MCF 10A (cell line): ENCODE measurements around the gene MEX3D. TPM values are rescaled to one million over a fixed set of nuclear protein-coding genes. Genes with fewer than 3 reads are reported as not detected.
A peak's percentile ranks its signal among the peaks of the same experiment; 100 is the strongest.

Source experiments
- BruUV-seq: library from RNA; stranded (reverse); fragments of 400-500 nt; replicated peaks from 2 replicates; lab custom pipeline; 2021; lab: Mats Ljungman, UMichigan
- CTCF ChIA-PET: fragments of 300-600 bp; sonication (Branson Sonifier 250); formaldehyde crosslinking; extraction: SDS; loops from one replicate; lab custom pipeline; 2021; ENCODE audit warnings: antibody characterized with exemption, inconsistent platforms; lab: Yijun Ruan, JAX
- POLR2A ChIA-PET: fragments of 300-600, 350-650 bp; sonication (Branson Sonifier 250); formaldehyde crosslinking; extraction: SDS; loops from one replicate; lab custom pipeline; 2020; ENCODE audit warnings: antibody characterized with exemption, inconsistent platforms; lab: Yijun Ruan, JAX
- DNase-seq: peaks from one replicate; pipeline ENCODE4 v3.0.0-alpha.2; 2018; ENCODE audit not compliant: unreplicated experiment
- H3K27ac Mint-ChIP-seq: one replicate; pipeline ENCODE4 v1.8.0; 2022; ENCODE audit warnings: mild to moderate bottlenecking, low read depth, mixed read lengths; ENCODE audit not compliant: unreplicated experiment
- H3K27me3 Mint-ChIP-seq: one replicate; pipeline ENCODE4 v1.8.0; 2022; ENCODE audit warnings: mixed read lengths; ENCODE audit not compliant: insufficient read depth, unreplicated experiment
- H3K36me3 Mint-ChIP-seq: one replicate; pipeline ENCODE4 v1.8.0; 2022; ENCODE audit warnings: mild to moderate bottlenecking, moderate library complexity, mixed read lengths; ENCODE audit not compliant: insufficient read depth, unreplicated experiment
- H3K4me1 Mint-ChIP-seq: one replicate; pipeline ENCODE4 v1.8.0; 2022; ENCODE audit warnings: mixed read lengths; ENCODE audit not compliant: insufficient read depth, unreplicated experiment
- H3K4me3 Mint-ChIP-seq: one replicate; pipeline ENCODE4 v1.8.0; 2022; ENCODE audit warnings: mild to moderate bottlenecking, moderate library complexity, mixed read lengths; ENCODE audit not compliant: unreplicated experiment
- H3K9me3 Mint-ChIP-seq: one replicate; pipeline ENCODE4 v1.8.0; 2022; ENCODE audit warnings: mixed read lengths; ENCODE audit not compliant: unreplicated experiment
- intact Hi-C: fragments of 100-400 bp; cut with micrococcal nuclease; formaldehyde crosslinking; loops from 2 replicates; pipeline ENCODE4 v1.14.1; 2022
- total RNA-seq: library from RNA; stranded (reverse); gene quantifications from 2 replicates; pipeline ENCODE4 v1.2.3, GENCODE V29; 2022
- TF ChIP-seq, protein P1 (sequence below): fragments of 200-600 bp; IDR thresholded peaks from one replicate; pipeline ENCODE4 v1.8.0; 2022; ENCODE audit warnings: antibody characterized with exemption, mild to moderate bottlenecking; ENCODE audit not compliant: unreplicated experiment

Gene MEX3D
- total RNA-seq, 1 experiment from 2014 or later, result 20.0 TPM

DNA sequence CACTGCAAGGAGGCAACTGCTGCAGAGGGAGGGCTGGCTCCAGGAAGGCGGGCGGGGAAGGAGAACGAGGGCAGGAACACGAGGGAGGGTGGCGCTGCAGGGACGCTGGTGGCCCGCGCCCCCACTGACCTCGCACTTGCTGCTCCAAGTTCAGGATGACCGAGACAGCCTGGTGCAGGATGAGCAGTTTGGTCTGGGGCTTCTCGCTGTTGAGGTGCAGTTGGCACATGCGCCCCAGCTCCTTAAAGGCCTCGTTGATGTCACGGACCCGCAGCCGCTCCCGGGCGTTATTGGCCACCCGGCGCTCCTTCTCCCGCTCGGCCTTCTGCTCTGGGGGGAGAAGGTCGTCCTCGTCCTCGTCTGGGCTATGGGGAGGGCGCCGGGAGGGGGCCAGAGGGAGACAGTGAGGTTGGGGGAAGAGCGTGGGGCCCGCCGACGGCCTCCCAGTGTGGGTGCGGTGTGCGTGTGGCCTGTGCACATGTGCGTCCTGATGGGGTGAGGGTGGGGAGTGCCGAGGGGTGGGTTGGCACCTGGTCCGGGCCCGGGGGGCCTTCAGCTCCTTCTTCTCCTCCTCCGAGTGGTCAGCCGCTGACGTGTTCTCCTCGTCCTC lies 47.1 kb upstream of the MEX3D start:
- Mint-ChIP-seq H3K36me3 (peaks cover 70% of the 10 kb centered on the region), H3K4me1 (no peaks in the 10 kb centered on the region), H3K4me3 (no peak overlapping the region), H3K27me3 (no peaks in the 10 kb centered on the region), H3K9me3 (no peaks in the 10 kb centered on the region), H3K27ac (no peak overlapping the region)
- ChIA-PET CTCF (interaction anchor here (0.6 kb wide), 1 partner anchor 223 kb away, joined by 3 read pairs; no protein-coding TSS in a partner anchor), POLR2A (no interaction called here)
- intact Hi-C loops, result no loop called here
- BruUV-seq, result no TSS peak
- TF ChIP-seq, protein P1, sequence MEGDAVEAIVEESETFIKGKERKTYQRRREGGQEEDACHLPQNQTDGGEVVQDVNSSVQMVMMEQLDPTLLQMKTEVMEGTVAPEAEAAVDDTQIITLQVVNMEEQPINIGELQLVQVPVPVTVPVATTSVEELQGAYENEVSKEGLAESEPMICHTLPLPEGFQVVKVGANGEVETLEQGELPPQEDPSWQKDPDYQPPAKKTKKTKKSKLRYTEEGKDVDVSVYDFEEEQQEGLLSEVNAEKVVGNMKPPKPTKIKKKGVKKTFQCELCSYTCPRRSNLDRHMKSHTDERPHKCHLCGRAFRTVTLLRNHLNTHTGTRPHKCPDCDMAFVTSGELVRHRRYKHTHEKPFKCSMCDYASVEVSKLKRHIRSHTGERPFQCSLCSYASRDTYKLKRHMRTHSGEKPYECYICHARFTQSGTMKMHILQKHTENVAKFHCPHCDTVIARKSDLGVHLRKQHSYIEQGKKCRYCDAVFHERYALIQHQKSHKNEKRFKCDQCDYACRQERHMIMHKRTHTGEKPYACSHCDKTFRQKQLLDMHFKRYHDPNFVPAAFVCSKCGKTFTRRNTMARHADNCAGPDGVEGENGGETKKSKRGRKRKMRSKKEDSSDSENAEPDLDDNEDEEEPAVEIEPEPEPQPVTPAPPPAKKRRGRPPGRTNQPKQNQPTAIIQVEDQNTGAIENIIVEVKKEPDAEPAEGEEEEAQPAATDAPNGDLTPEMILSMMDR, result no peak
- DNase-seq, result no peak

DNA sequence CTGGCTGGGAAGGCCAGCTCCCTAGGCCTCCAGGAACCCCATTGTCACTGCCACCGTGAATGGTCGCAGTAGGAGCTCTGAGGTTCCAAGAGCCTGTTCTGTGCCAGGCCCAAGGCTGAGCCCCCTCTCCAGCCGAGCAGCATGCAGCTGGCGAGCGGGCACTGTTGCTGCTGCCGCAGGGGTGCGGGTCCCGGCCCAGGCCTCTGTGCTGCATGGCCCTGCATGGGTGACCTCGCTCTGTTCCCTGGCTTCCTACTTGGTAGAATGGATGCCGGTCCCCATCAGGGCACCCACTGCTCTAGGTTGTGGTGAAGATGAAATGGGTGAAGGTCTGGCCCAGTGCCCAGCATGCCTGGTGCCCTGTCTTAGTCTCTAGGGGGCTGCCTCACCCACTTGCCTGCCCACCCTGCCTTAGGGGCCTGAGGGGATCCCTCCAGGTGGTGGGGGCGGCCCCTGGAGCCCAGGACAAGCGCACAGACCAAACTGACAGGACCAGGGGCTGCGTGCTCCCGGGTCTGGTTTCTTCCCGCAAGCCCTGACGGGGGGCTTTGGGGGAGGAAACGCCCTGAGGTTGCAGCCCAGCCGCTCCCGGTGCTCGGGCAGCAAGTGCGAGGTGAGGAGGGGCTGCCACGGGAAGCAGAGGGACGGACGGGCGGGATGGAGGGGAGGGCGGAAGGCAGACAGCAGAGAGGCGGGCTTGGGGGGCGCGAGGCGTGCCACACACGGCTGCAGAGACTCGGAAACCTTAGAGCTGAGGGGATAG lies 45.9 kb upstream of the MEX3D start:
- no peaks in the 10 kb centered on the region for H3K27me3 Mint-ChIP-seq
- H3K36me3 Mint-ChIP-seq, result peaks cover 78% of the 10 kb centered on the region
- no peak overlapping the region for H3K4me3 Mint-ChIP-seq
- intact Hi-C loops, result no loop called here
- CTCF ChIA-PET, result interaction anchor here (0.6 to 0.8 kb wide), 2 partner anchors 21 to 183 kb away, joined by 3 to 5 read pairs; no protein-coding TSS in a partner anchor
- no peaks in the 10 kb centered on the region for H3K4me1 Mint-ChIP-seq
- DNase-seq, result no peak
- BruUV-seq, result no TSS peak
- no peaks in the 10 kb centered on the region for H3K9me3 Mint-ChIP-seq
- peak overlapping the region; percentile 35 for H3K27ac Mint-ChIP-seq
- POLR2A ChIA-PET, result interaction anchor here (0.6 kb wide), 1 partner anchor 135 kb away, joined by 3 read pairs; no protein-coding TSS in a partner anchor
- TF ChIP-seq, protein P1, result no peak

GRCh38 chr19:1613146-1613545 lies 45.0 kb upstream of the MEX3D start:
- Mint-ChIP-seq H3K4me1 (no peaks in the 10 kb centered on the region), H3K4me3 (no peak overlapping the region), H3K27me3 (no peaks in the 10 kb centered on the region), H3K36me3 (peaks cover 76% of the 10 kb centered on the region), H3K9me3 (no peaks in the 10 kb centered on the region), H3K27ac (no peak overlapping the region)
- no TSS peak for BruUV-seq
- intact Hi-C loops, result no loop called here
- DNase-seq, result no peak
- CTCF ChIA-PET, result interaction anchor here (0.8 kb wide), 1 partner anchor 20 kb away, joined by 3 read pairs; no protein-coding TSS in a partner anchor
- POLR2A ChIA-PET, result no interaction called here
- TF ChIP-seq, protein P1, result no peak
